NB4 (cell line): Measurements from ENCODE around the gene MYO15B.

Source experiments
- CTCF ChIP-seq: IDR thresholded peaks from one replicate; pipeline ENCODE4 v1.5.1; 2012; ENCODE audit warnings: low read depth, low read length
- MAX ChIP-seq: IDR thresholded peaks from 2 replicates; pipeline ENCODE4 v1.6.1; 2011; ENCODE audit warnings: low read depth, low read length

GRCh38 chr17:75589012-75589918 lies 1.7 kb downstream of the MYO15B start:
- TF ChIP-seq CTCF (peak; percentile 11), MAX (no peak)
